ENCODE measurements around the gene TFDP2. TPM values are rescaled to one million over a fixed set of nuclear protein-coding genes. Genes with fewer than 3 reads are reported as not detected.

TFDP2 gene
- total RNA-seq, 1 experiment from 2014 or later = 55.4 TPM

DNA sequence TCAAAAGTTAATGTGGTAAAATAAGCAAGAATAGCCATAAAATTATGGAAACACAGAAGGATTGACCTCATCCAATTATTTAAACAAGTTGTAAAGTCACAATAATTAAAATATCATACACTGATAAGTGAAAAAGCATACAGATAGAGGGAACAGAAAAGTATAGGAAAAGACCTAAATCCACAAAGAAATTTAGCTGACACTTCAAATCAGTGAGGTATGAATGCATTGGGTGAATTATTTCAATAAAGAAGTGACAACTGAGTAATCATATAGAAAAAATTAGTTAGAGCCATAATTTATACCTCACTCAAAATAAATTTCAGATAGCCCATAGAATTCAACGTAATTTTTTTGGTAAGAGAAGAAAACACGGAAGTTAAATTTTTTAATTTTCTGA lies 25.1 kb downstream of the TFDP2 start:
- Histone ChIP-seq H2AFZ (ENCODE audit: low read depth, low read length, poor library complexity, severe bottlenecking) (no peak overlapping the region), H3K4me3 (replicated peaks in 1 of 2; ENCODE audit: low read depth in 1 of 2, low read length in 2 of 2) (no peak overlapping the region), H3K27ac (ENCODE audit: low read depth, low read length) (no peak overlapping the region), H3K36me3 (ENCODE audit: control insufficient read depth in 1 of 2, insufficient read depth in 2 of 2, low read length in 2 of 2) (no peaks in the 10 kb centered on the region), H3K79me2 (ENCODE audit: insufficient read depth, low read length) (no peaks in the 10 kb centered on the region), H4K20me1 (ENCODE audit: insufficient read depth) (no peaks in the 10 kb centered on the region), H3K9me3 (ENCODE audit: control insufficient read depth in 1 of 2, insufficient read depth in 1 of 2, low read depth in 1 of 2, low read length in 2 of 2) (no peaks in the 10 kb centered on the region), H3K9me2 (ENCODE audit: insufficient read depth) (no peaks in the 10 kb centered on the region), H3K9ac (ENCODE audit: low read length) (no peak overlapping the region), H3K4me2 (ENCODE audit: low read length) (no peak overlapping the region), H3K4me1 (ENCODE audit: control insufficient read depth in 1 of 2, insufficient read depth in 2 of 2, low read length in 2 of 2) (no peaks in the 10 kb centered on the region), H3K27me3 (ENCODE audit: insufficient read depth, low read length) (no peaks in the 10 kb centered on the region)
- ChIA-PET RAD21 (ENCODE audit: low non-redundant PET in 1 of 2, low total read pairs in 2 of 2, uncharacterized antibody in 2 of 2, unreplicated experiment in 2 of 2) (no interaction called here), CTCF (no interaction called here), POLR2A (no interaction called here)
- no TSS peak for BruUV-seq (replicated peaks)
- intact Hi-C loops (cut with micrococcal nuclease) = no loop called here
- DNase-seq (ENCODE audit: low read depth, low spot score) (no peak), ATAC-seq (no peak)
- TF ChIP-seq ELF1 (IDR thresholded peaks at IDR 0.05; ENCODE audit: borderline replicate concordance, low read depth) (no peak), YY1 (IDR thresholded peaks at IDR 0.05; ENCODE audit: extremely low read depth, insufficient replicate concordance, low read depth, low read length) (no peak), SP1 (IDR thresholded peaks at IDR 0.05; ENCODE audit: low read depth) (no peak), FOSL1 (IDR thresholded peaks at IDR 0.05; ENCODE audit: low read depth) (no peak), TCF7L2 (IDR thresholded peaks at IDR 0.05; ENCODE audit: borderline replicate concordance, extremely low read depth, insufficient read depth, insufficient read length) (no peak), SIN3A (IDR thresholded peaks at IDR 0.05; ENCODE audit: low read depth) (no peak), SRF (IDR thresholded peaks at IDR 0.05; ENCODE audit: low read depth) (no peak), EZH2phosphoT487 (IDR thresholded peaks at IDR 0.05; ENCODE audit: borderline replicate concordance) (no peak), POLR2A (IDR thresholded peaks at IDR 0.05; ENCODE audit: borderline replicate concordance, extremely low read depth, insufficient read depth, insufficient read length) (no peak)
- TF ChIP-seq, protein P1, sequence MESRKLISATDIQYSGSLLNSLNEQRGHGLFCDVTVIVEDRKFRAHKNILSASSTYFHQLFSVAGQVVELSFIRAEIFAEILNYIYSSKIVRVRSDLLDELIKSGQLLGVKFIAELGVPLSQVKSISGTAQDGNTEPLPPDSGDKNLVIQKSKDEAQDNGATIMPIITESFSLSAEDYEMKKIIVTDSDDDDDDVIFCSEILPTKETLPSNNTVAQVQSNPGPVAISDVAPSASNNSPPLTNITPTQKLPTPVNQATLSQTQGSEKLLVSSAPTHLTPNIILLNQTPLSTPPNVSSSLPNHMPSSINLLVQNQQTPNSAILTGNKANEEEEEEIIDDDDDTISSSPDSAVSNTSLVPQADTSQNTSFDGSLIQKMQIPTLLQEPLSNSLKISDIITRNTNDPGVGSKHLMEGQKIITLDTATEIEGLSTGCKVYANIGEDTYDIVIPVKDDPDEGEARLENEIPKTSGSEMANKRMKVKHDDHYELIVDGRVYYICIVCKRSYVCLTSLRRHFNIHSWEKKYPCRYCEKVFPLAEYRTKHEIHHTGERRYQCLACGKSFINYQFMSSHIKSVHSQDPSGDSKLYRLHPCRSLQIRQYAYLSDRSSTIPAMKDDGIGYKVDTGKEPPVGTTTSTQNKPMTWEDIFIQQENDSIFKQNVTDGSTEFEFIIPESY (IDR thresholded peaks at IDR 0.05; ENCODE audit: extremely low read depth, insufficient replicate concordance, low read length) = no peak
- TF ChIP-seq, protein P2, sequence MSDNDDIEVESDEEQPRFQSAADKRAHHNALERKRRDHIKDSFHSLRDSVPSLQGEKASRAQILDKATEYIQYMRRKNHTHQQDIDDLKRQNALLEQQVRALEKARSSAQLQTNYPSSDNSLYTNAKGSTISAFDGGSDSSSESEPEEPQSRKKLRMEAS (IDR thresholded peaks at IDR 0.05) = no peak
- TF ChIP-seq, protein P3, sequence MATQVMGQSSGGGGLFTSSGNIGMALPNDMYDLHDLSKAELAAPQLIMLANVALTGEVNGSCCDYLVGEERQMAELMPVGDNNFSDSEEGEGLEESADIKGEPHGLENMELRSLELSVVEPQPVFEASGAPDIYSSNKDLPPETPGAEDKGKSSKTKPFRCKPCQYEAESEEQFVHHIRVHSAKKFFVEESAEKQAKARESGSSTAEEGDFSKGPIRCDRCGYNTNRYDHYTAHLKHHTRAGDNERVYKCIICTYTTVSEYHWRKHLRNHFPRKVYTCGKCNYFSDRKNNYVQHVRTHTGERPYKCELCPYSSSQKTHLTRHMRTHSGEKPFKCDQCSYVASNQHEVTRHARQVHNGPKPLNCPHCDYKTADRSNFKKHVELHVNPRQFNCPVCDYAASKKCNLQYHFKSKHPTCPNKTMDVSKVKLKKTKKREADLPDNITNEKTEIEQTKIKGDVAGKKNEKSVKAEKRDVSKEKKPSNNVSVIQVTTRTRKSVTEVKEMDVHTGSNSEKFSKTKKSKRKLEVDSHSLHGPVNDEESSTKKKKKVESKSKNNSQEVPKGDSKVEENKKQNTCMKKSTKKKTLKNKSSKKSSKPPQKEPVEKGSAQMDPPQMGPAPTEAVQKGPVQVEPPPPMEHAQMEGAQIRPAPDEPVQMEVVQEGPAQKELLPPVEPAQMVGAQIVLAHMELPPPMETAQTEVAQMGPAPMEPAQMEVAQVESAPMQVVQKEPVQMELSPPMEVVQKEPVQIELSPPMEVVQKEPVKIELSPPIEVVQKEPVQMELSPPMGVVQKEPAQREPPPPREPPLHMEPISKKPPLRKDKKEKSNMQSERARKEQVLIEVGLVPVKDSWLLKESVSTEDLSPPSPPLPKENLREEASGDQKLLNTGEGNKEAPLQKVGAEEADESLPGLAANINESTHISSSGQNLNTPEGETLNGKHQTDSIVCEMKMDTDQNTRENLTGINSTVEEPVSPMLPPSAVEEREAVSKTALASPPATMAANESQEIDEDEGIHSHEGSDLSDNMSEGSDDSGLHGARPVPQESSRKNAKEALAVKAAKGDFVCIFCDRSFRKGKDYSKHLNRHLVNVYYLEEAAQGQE (IDR thresholded peaks at IDR 0.05; ENCODE audit: low read depth) = no peak

Measured in HCT116 (cell line).